Neural cell (in vitro differentiated cells): ENCODE measurements around the gene USP31.

Experiments used
- EZH2 ChIP-seq: fragments of 200-600, 300-800 bp; shearing (Covaris generic), sonication (generic); IDR thresholded peaks from 2 replicates; pipeline ENCODE4 v1.6.1; 2014; ENCODE audit warnings: antibody characterized with exemption, low read length, borderline replicate concordance, mild to moderate bottlenecking; ENCODE audit not compliant: insufficient read depth, poor library complexity, severe bottlenecking
- MXI1 ChIP-seq: fragments of 450-650 bp; conservative IDR thresholded peaks from 2 replicates; pipeline ENCODE4 v1.6.1; 2014; ENCODE audit warnings: antibody characterized with exemption, mild to moderate bottlenecking; ENCODE audit not compliant: poor library complexity, severe bottlenecking
- TF ChIP-seq, protein P1 (sequence below): fragments of 450-650 bp; IDR thresholded peaks from 2 replicates; pipeline ENCODE4 v1.5.1; 2014; ENCODE audit warnings: antibody characterized with exemption, mild to moderate bottlenecking, moderate library complexity; ENCODE audit not compliant: poor library complexity, severe bottlenecking

- TF ChIP-seq, protein P1, sequence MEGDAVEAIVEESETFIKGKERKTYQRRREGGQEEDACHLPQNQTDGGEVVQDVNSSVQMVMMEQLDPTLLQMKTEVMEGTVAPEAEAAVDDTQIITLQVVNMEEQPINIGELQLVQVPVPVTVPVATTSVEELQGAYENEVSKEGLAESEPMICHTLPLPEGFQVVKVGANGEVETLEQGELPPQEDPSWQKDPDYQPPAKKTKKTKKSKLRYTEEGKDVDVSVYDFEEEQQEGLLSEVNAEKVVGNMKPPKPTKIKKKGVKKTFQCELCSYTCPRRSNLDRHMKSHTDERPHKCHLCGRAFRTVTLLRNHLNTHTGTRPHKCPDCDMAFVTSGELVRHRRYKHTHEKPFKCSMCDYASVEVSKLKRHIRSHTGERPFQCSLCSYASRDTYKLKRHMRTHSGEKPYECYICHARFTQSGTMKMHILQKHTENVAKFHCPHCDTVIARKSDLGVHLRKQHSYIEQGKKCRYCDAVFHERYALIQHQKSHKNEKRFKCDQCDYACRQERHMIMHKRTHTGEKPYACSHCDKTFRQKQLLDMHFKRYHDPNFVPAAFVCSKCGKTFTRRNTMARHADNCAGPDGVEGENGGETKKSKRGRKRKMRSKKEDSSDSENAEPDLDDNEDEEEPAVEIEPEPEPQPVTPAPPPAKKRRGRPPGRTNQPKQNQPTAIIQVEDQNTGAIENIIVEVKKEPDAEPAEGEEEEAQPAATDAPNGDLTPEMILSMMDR, result no peak
- TF ChIP-seq EZH2 (no peak), MXI1 (no peak)
These were observed 77.8 kb downstream of the USP31 start for GRCh38 chr16:23071196-23072083.
